Sigmoid colon (tissue), 7 donors: Measurements from ENCODE around the gene FOLR3. TPM values are rescaled to one million over a fixed set of nuclear protein-coding genes. Genes with fewer than 3 reads are reported as not detected.

Source experiments
- DNase-seq: peaks from one replicate; pipeline ENCODE4 v3.0.0-alpha.2; 2019
- H3K27ac ChIP-seq, 4 donors: fragments of 200-600 bp; sonication (generic); one replicate each; pipeline ENCODE4 v1.5.1; 2016 to 2019; ENCODE audit warnings: mild to moderate bottlenecking in 1 of 4
- H3K27me3 ChIP-seq, 3 donors: fragments of 200-600 bp; sonication (generic); one replicate each; pipeline ENCODE4 v1.5.1; 2019; ENCODE audit warnings: mild to moderate bottlenecking in 1 of 3
- H3K36me3 ChIP-seq, 4 donors: fragments of 200-600 bp; sonication (generic); one replicate each; pipeline ENCODE4 v1.5.1; 2016 to 2019
- H3K4me1 ChIP-seq, 4 donors: fragments of 200-600 bp; sonication (generic); one replicate each; pipeline ENCODE4 v1.5.1; 2017 to 2019
- H3K4me3 ChIP-seq, 4 donors: fragments of 200-600 bp; sonication (generic); one replicate each; pipeline ENCODE4 v1.5.1; 2017 to 2019; ENCODE audit warnings: mild to moderate bottlenecking in 2 of 4, moderate library complexity in 1 of 4
- H3K9me3 ChIP-seq, 4 donors: fragments of 200-600 bp in 3 of 4; sonication (generic) in 3 of 4; one replicate each; pipeline versions ENCODE4 v1.5.1 to v1.6.1; 2013 to 2019
- EP300 ChIP-seq, 4 donors: sonication (generic); formaldehyde crosslinking; IDR thresholded peaks; one replicate each; pipeline ENCODE4 v1.6.1; 2017; ENCODE audit warnings: antibody characterized with exemption in 4 of 4
- POLR2A ChIP-seq, 2 donors: fragments of 450-650 bp; IDR thresholded peaks; one replicate each; pipeline ENCODE4 v1.6.1; 2016; ENCODE audit warnings: antibody characterized with exemption in 2 of 2, mild to moderate bottlenecking in 2 of 2, moderate library complexity in 2 of 2
- POLR2AphosphoS5 ChIP-seq, 4 donors: sonication (generic); formaldehyde crosslinking; IDR thresholded peaks; one replicate each; pipeline ENCODE4 v1.6.1; 2017; ENCODE audit warnings: antibody characterized with exemption in 4 of 4
- WGBS, 2 donors: extraction: QIAGEN DNeasy Blood & Tissue Kit; methylation state at CpG; one replicate each; pipeline ENCODE4 v1.1.7; 2013; 5-methylcytosine and 5-hydroxymethylcytosine counted together
- intact Hi-C: fragments of 100-400 bp; cut with DNase I; formaldehyde crosslinking; loops from one replicate; pipeline ENCODE4 v1.15.1; 2023
- polyA plus RNA-seq, 3 donors: library from polyadenylated mRNA; stranded (reverse); fragments of 200-250 nt; gene quantifications; one replicate each; pipeline ENCODE4 v1.2.3, GENCODE V29; 2013
- total RNA-seq, 4 donors: library from RNA; depleted of rRNA; stranded (reverse); fragments of >200 nt; gene quantifications; one replicate each; pipeline ENCODE4 v1.1.0, GENCODE V29; 2016
- TF ChIP-seq, protein P1 (sequence below), 4 experiments: fragments of 450-650 bp in 3 of 4; fragments of 200-600 bp in 1 of 4; IDR thresholded peaks; one replicate each; pipeline ENCODE4 v1.5.1; 2016 to 2019; ENCODE audit warnings: antibody characterized with exemption in 4 of 4, mild to moderate bottlenecking in 3 of 4, moderate library complexity in 2 of 4
- donor health status: healthy with polysubstance abuse.
- donor health status: Bipolar disorder and iron deficiency.
- donor health status: healthy.

FOLR3 gene
- total and polyA plus RNA-seq, 7 donors, result 0.16 TPM; not detected in 6

- Histone ChIP-seq H3K36me3 (peaks cover 2 to 28% (median 4%) of the 10 kb centered on the region in 4 donors), H3K4me1 (peaks cover 0 to 41% (median 31%) of the 10 kb centered on the region in 4 donors), H3K9me3 (no peaks in the 10 kb centered on the region), H3K4me3 (peak overlapping the region; percentile 13 to 92 (median 81)), H3K27ac (peak overlapping the region; percentile 94 to 96 (median 95)), H3K27me3 (no peaks in the 10 kb centered on the region)
- DNase-seq, result no peak
- intact Hi-C loops, result no loop called here
- 84 to 89% methylated on average over 11 of the region's 11 CpGs for WGBS, 2 donors
- TF ChIP-seq, protein P1, sequence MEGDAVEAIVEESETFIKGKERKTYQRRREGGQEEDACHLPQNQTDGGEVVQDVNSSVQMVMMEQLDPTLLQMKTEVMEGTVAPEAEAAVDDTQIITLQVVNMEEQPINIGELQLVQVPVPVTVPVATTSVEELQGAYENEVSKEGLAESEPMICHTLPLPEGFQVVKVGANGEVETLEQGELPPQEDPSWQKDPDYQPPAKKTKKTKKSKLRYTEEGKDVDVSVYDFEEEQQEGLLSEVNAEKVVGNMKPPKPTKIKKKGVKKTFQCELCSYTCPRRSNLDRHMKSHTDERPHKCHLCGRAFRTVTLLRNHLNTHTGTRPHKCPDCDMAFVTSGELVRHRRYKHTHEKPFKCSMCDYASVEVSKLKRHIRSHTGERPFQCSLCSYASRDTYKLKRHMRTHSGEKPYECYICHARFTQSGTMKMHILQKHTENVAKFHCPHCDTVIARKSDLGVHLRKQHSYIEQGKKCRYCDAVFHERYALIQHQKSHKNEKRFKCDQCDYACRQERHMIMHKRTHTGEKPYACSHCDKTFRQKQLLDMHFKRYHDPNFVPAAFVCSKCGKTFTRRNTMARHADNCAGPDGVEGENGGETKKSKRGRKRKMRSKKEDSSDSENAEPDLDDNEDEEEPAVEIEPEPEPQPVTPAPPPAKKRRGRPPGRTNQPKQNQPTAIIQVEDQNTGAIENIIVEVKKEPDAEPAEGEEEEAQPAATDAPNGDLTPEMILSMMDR (IDR thresholded peaks at IDR 0.05), result peak in 2 of 4 experiments; percentile 4 to 12
- no peak for TF ChIP-seq EP300 (IDR thresholded peaks at IDR 0.05)
These were observed 31.8 kb upstream of the FOLR3 start for GRCh38 chr11:72103754-72104167.

GRCh38 chr11:72105888-72106287 is 29.6 kb upstream of the FOLR3 start, which contains the start of gene TOMT:
TOMT (plus strand) TSS chr11:72105924; CDS start chr11:72105952, 28 bp downstream.
- H3K4me3 ChIP-seq, result no peak within 1 kb of the TSS
- H3K27ac ChIP-seq, result no peak within 1 kb of the TSS
- TF ChIP-seq POLR2AphosphoS5 (IDR thresholded peaks at IDR 0.05) (no peak), POLR2A (IDR thresholded peaks at IDR 0.05) (no peak), EP300 (IDR thresholded peaks at IDR 0.05) (no peak)
- TF ChIP-seq, protein P1 (IDR thresholded peaks at IDR 0.05), result no peak
- DNase-seq, result no peak
- H3K27me3 ChIP-seq, result no peaks in the 10 kb centered on the region
- H3K9me3 ChIP-seq, result no peaks in the 10 kb centered on the region
- intact Hi-C loops, result no loop called here
- peaks cover 0 to 33% (median 4%) of the 10 kb centered on the region in 4 donors for H3K36me3 ChIP-seq
- H3K4me1 ChIP-seq, result peaks cover 0 to 28% (median 22%) of the 10 kb centered on the region in 4 donors
- 97% methylated on average over 14 of the region's 14 CpGs for WGBS, 2 donors

DNA sequence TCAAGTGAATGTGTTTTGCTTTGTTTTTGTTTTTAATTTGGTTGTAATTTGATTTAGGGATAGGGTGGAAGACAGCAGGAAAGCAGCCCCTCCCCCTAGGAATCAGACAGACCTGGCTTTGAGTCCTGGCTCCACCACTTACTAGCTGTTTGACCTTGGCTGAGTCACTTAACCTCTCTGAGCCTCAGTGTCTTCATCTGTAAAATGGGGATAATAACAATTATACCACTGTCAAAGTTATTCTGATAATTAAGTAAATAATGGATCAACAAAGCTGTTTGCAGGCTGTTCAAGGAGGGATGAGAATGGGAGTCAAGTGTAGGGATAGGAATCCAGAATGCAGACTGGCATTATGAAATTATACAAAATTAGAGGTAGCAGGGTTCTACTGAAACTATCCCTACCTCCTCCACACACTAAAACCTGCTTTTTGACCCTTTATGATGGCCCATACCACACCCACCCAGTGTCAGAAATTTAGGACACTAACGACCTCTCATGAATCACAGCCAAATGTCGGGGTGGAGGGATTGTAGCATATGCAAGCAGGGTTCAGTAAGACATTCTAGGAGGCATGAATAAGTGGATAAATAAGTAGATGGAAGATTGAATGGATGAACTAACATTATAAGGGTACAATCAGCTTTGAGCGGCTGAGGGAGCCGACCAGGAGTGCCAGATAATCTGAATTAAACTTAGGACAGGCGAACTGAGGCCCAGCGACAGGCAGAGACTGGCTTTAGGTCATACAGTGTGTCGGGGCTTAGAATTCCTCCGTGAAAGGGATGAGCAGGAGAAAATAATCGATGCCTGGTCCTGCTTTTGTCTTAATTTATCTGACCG is 24.0 kb upstream of the FOLR3 start:
- peak overlapping the region; percentile 56 to 68 (median 62) for H3K4me3 ChIP-seq
- no peak for DNase-seq
- 1 to 5% methylated on average over 10 of the region's 10 CpGs for WGBS, 2 donors
- intact Hi-C loops, result loop anchor here (1.0 to 10.0 kb wide), 5 partner anchors 31 to 323 kb away; partner anchors contain the start of genes CLPB, INPPL1, LRRC51 and NUMA1
- no peaks in the 10 kb centered on the region for H3K9me3 ChIP-seq
- peaks cover 0 to 19% (median 13%) of the 10 kb centered on the region in 4 donors for H3K4me1 ChIP-seq
- H3K36me3 ChIP-seq, result peaks cover 0 to 30% (median 4%) of the 10 kb centered on the region in 4 donors
- no peaks in the 10 kb centered on the region for H3K27me3 ChIP-seq
- peak overlapping the region; percentile 91 to 98 (median 96) for H3K27ac ChIP-seq
- TF ChIP-seq POLR2A (IDR thresholded peaks at IDR 0.05) (no peak), EP300 (IDR thresholded peaks at IDR 0.05) (no peak), POLR2AphosphoS5 (IDR thresholded peaks at IDR 0.05) (no peak)
- TF ChIP-seq, protein P1 (IDR thresholded peaks at IDR 0.05), result no peak

- peak within 1 kb of the TSS; percentile 56 to 68 (median 62) for H3K4me3 ChIP-seq
- 0% methylated on average over 49 of the region's 49 CpGs for WGBS, 2 donors
- TF ChIP-seq POLR2AphosphoS5 (IDR thresholded peaks at IDR 0.05) (peak; percentile 97 to 99 (median 97)), POLR2A (IDR thresholded peaks at IDR 0.05) (peak; percentile 93 to 97), EP300 (IDR thresholded peaks at IDR 0.05) (no peak)
- no peaks in the 10 kb centered on the region for H3K27me3 ChIP-seq
- intact Hi-C loops, result loop anchor here (1.0 to 10.0 kb wide), 5 partner anchors 32 to 322 kb away; partner anchors contain the start of genes CLPB, INPPL1, LRRC51 and NUMA1
- DNase-seq, result peak; percentile 100
- H3K9me3 ChIP-seq, result no peaks in the 10 kb centered on the region
- peaks cover 0 to 19% (median 13%) of the 10 kb centered on the region in 4 donors for H3K4me1 ChIP-seq
- peaks cover 0 to 30% (median 4%) of the 10 kb centered on the region in 4 donors for H3K36me3 ChIP-seq
- H3K27ac ChIP-seq, result peak within 1 kb of the TSS; percentile 91 to 98 (median 96)
These were observed 23.2 kb upstream of the FOLR3 start, which contains the start of gene ANAPC15 for GRCh38 chr11:72112143-72112977. ANAPC15 (minus strand) TSS chr11:72112695; CDS start chr11:72111276, 1,419 bp downstream.
